Gastrocnemius medialis (tissue), 4 donors: Measurements from ENCODE around the gene RSKR. TPM values are rescaled to one million over a fixed set of nuclear protein-coding genes. Genes with fewer than 3 reads are reported as not detected.
"Not testable (repeated sequence)": the region's sequence is repeated elsewhere in the genome, so short reads cannot be mapped to it uniquely, and the experiment has no call there.

ENCODE experiments used
- ATAC-seq, 2 donors: fragments of 150-250 bp; one replicate each; pipeline ENCODE4 v1.9.1; 2016
- DNase-seq, 2 donors: peaks; one replicate each; pipeline ENCODE4 v3.0.0-alpha.2; 2019
- H3K27ac ChIP-seq, 4 donors: fragments of 200-600 bp; sonication (generic); 1 replicate in 1 of 4; 2 replicates in 3 of 4; pipeline ENCODE4 v1.5.1; 2016 to 2018; ENCODE audit warnings: mild to moderate bottlenecking in 2 of 4, moderate library complexity in 1 of 4
- H3K27me3 ChIP-seq, 3 donors: fragments of 200-600 bp; sonication (generic) in 2 of 3; 1 replicate in 1 of 3; 2 replicates in 2 of 3; pipeline versions ENCODE4 v1.5.1 to v1.6.0; 2016 to 2019; ENCODE audit warnings: mild to moderate bottlenecking in 1 of 3, moderate library complexity in 1 of 3
- H3K36me3 ChIP-seq, 2 donors: fragments of 200-600 bp; sonication (generic) in 1 of 2; one replicate each; pipeline ENCODE4 v1.5.1; 2017 to 2018
- H3K4me1 ChIP-seq, 2 donors: fragments of 200-600 bp; sonication (generic) in 1 of 2; one replicate each; pipeline ENCODE4 v1.5.1; 2016 to 2017; ENCODE audit warnings: mild to moderate bottlenecking in 2 of 2
- H3K4me3 ChIP-seq, 4 donors: fragments of 200-600 bp; sonication (generic) in 3 of 4; 1 replicate in 1 of 4; 2 replicates in 3 of 4; pipeline ENCODE4 v1.5.1; 2016 to 2019; ENCODE audit warnings: mild to moderate bottlenecking in 2 of 4
- H3K9me3 ChIP-seq, 3 donors: fragments of 200-600 bp; sonication (generic) in 2 of 3; 1 replicate in 1 of 3; 2 replicates in 2 of 3; pipeline ENCODE4 v1.5.1; 2016 to 2019
- POLR2A ChIP-seq, 2 donors: fragments of 450-650 bp; IDR thresholded peaks; one replicate each; pipeline ENCODE4 v1.6.1; 2017; ENCODE audit warnings: antibody characterized with exemption in 2 of 2, mild to moderate bottlenecking in 2 of 2, moderate library complexity in 2 of 2
- in situ Hi-C, 4 donors: fragments of 200-750 bp; cut with MboI; loops; one replicate each; pipeline versions ENCODE4 v1.15.0 to v1.8.0; 2017; ENCODE audit warnings: low sequenced_read_pairs in 4 of 4
- intact Hi-C: fragments of 100-400 bp; cut with DNase I; formaldehyde crosslinking; loops from one replicate; pipeline ENCODE4 v1.15.1; 2023; ENCODE audit warnings: low total_unique reads
- total RNA-seq, 4 donors: library from RNA; depleted of rRNA; stranded (reverse); fragments of >200 nt; gene quantifications; one replicate each; pipeline versions ENCODE4 v1.1.0 to v1.2.3, GENCODE V29; 2016
- TF ChIP-seq, protein P1 (sequence below), 5 experiments: fragments of 450-650 bp in 3 of 5; fragments of 200-600 bp in 2 of 5; sonication (generic) in 2 of 5; IDR thresholded peaks in 4 of 5; conservative IDR thresholded peaks in 1 of 5; 1 replicate in 4 of 5; 2 replicates in 1 of 5; pipeline ENCODE4 v1.5.1; 2016 to 2019; ENCODE audit warnings: antibody characterized with exemption in 5 of 5, mild to moderate bottlenecking in 3 of 5, moderate library complexity in 3 of 5

Gene RSKR, protein sequence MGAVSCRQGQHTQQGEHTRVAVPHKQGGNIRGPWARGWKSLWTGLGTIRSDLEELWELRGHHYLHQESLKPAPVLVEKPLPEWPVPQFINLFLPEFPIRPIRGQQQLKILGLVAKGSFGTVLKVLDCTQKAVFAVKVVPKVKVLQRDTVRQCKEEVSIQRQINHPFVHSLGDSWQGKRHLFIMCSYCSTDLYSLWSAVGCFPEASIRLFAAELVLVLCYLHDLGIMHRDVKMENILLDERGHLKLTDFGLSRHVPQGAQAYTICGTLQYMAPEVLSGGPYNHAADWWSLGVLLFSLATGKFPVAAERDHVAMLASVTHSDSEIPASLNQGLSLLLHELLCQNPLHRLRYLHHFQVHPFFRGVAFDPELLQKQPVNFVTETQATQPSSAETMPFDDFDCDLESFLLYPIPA
- total RNA-seq, result 10 to 100 TPM in 1 of 4 donors, 1 to 10 TPM in 3; 1.8 to 10.1 (median 2.8) TPM

DNA sequence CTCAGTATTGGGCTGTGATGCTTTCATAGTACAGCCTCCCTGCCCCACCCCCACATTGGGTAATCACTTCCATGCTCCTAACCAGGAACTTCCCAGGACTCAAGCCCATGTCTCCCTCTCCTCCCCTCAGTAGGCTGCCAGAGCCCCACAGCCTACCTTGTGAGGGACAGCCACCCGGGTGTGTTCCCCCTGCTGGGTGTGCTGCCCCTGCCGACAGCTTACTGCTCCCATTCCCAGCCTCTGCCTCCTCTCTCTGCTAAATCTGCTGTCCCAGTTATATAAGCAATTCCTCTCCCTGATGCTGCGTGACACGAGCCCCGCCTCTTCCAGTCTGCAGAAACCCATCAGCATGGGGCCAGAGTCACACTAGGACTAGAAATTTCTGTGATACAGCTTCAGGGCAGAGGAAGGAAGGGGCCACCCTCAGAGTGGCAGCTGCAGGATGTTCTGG is at the start of gene RSKR:
TSS of gene RSKR (minus strand) at position 255 of the 451 bp plus-strand sequence. CDS start at position 231, 24 bp downstream.
- no peak for TF ChIP-seq POLR2A (IDR thresholded peaks at IDR 0.05)
- TF ChIP-seq, protein P1, sequence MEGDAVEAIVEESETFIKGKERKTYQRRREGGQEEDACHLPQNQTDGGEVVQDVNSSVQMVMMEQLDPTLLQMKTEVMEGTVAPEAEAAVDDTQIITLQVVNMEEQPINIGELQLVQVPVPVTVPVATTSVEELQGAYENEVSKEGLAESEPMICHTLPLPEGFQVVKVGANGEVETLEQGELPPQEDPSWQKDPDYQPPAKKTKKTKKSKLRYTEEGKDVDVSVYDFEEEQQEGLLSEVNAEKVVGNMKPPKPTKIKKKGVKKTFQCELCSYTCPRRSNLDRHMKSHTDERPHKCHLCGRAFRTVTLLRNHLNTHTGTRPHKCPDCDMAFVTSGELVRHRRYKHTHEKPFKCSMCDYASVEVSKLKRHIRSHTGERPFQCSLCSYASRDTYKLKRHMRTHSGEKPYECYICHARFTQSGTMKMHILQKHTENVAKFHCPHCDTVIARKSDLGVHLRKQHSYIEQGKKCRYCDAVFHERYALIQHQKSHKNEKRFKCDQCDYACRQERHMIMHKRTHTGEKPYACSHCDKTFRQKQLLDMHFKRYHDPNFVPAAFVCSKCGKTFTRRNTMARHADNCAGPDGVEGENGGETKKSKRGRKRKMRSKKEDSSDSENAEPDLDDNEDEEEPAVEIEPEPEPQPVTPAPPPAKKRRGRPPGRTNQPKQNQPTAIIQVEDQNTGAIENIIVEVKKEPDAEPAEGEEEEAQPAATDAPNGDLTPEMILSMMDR (IDR thresholded peaks at IDR 0.05 in 4 of 5, conservative IDR thresholded peaks at IDR 0.05 in 1 of 5), result no peak
- H3K27me3 ChIP-seq, result no peaks in the 10 kb centered on the region
- ATAC-seq (no peak), DNase-seq (no peak)
- H3K4me1 ChIP-seq, result no peaks in the 10 kb centered on the region
- H3K9me3 ChIP-seq, result no peaks in the 10 kb centered on the region
- in situ Hi-C loops (loop anchor here in 1 of 4 donors (10.0 kb wide), 1 partner anchor 119 kb away; no protein-coding TSS in a partner anchor), intact Hi-C loops (loop anchor here (1.0 to 10.0 kb wide), 2 partner anchors 120 to 379 kb away; no protein-coding TSS in a partner anchor)
- H3K27ac ChIP-seq, result no peak within 1 kb of the TSS
- H3K36me3 ChIP-seq, result peaks cover 0 to 75% of the 10 kb centered on the region in 2 donors
- no peak within 1 kb of the TSS for H3K4me3 ChIP-seq

DNA sequence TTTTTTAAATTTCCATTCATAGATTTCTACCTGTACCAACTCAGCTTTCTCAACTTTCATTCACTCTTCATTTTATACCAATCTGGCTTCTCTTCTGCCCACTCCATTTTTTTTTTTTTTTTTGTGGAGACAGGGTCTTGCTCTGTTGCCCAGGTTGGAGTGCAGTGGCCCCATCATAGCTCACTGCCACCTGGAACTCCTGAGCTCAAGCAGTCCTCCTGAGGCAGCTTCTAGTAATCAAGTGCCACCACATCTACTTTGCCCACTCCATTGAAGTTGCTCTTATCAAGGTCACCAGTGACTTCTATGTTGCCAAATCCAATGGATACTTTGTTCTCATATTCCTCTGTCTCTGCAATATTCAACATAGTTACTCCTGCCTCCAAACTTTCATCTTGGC is 49.7 kb upstream of the RSKR start:
- intact Hi-C loops (no loop called here), in situ Hi-C loops (loop anchor here in 1 of 4 donors (25.0 kb wide), 1 partner anchor 101 kb away; the partner anchor contains the start of genes PIGS and UNC119)
- H3K9me3 ChIP-seq, result no peaks in the 10 kb centered on the region
- no peaks in the 10 kb centered on the region for H3K27me3 ChIP-seq
- DNase-seq (no peak), ATAC-seq (no peak)
- H3K4me1 ChIP-seq, result peaks cover 33 to 48% of the 10 kb centered on the region in 2 donors
- H3K27ac ChIP-seq, result peak overlapping the region; percentile 5 to 96 (median 90)
- peaks cover 0 to 24% of the 10 kb centered on the region in 2 donors for H3K36me3 ChIP-seq
- TF ChIP-seq POLR2A (IDR thresholded peaks at IDR 0.05), result no peak
- TF ChIP-seq, protein P1 (IDR thresholded peaks at IDR 0.05 in 4 of 5, conservative IDR thresholded peaks at IDR 0.05 in 1 of 5), result no peak
- peak overlapping the region in 2 of 4 donors; percentile 80 to 92 for H3K4me3 ChIP-seq

DNA sequence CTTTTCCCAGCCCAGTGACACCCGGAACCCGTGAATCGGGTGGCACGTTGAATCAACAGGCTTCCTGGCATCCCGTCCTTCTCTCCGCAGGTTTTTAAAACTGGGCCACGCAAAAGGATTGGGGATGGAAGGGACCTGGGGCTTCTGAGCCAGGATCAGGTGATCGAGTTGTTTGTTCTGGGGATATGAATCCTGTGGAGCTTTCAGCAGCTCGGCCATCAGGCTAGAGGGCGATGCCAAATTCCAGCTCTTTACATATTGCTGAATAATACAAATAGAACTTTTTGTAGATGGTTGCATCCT is 48.5 kb upstream of the RSKR start:
- Histone ChIP-seq H3K9me3 (no peaks in the 10 kb centered on the region), H3K4me3 (peak overlapping the region; percentile 80 to 92 (median 82)), H3K36me3 (peaks cover 0 to 29% of the 10 kb centered on the region in 2 donors), H3K27ac (peak overlapping the region; percentile 90 to 96 (median 90)), H3K4me1 (peaks cover 33 to 38% of the 10 kb centered on the region in 2 donors), H3K27me3 (no peaks in the 10 kb centered on the region)
- intact Hi-C loops, result no loop called here
- TF ChIP-seq, protein P1 (IDR thresholded peaks at IDR 0.05 in 4 of 5, conservative IDR thresholded peaks at IDR 0.05 in 1 of 5), result no peak
- no peak for TF ChIP-seq POLR2A (IDR thresholded peaks at IDR 0.05)
- peak; percentile 19 to 38 for ATAC-seq
- DNase-seq, result no peak
- in situ Hi-C loops, result loop anchor here in 1 of 4 donors (25.0 kb wide), 1 partner anchor 100 kb away; the partner anchor contains the start of genes PIGS and UNC119

DNA sequence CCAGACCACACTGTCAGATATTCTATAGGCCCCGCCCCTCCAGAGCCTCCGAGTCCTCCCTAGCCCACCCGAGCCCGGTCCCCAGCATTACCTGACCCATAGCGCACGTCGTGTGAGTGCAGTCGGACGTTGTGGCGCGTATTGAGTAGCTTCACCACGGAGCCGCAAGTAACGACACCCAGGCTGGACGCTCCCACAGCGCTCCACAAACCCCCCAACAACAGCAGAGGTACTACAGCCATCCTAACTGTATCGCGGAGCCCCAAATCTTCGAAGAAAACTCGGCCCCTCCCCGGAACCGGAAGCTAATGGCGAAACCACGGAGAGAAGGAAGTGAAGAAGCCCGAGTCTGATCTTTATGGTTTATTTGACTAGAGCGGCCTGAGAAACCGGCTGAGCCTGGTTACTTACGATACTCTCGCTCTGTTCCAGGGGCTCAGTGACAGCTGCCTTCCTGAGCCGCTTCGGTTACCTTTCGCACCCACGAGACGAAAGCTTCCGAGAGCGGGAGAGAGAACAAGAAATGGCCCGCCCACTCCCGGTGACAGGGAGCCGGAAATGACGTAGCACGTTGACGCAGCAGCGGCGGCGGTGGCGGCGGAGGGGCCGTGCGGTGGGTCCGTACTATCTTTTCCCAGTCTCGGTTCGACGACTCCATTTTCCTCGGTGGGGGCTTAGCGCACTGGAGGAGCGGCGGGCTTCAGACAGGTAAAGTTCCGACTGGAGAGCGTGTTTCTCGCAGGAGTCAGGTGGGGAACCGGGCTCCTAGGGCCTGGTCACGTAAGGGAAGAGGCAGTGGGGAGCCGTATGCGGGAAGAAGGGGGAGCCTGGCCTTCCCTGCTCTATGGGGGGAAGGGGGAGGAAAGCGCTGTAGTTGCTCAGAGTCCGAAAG is 47.9 kb upstream of the RSKR start, which contains the start of the genes SDF2 and SUPT6H:
TSS of gene SDF2 (minus strand) at position 272 of the 892 bp plus-strand sequence. CDS start at position 242, 30 bp downstream.
TSS of gene SUPT6H (plus strand) at position 571 of the 892 bp plus-strand sequence. CDS start 11,197 bp downstream, outside the sequence.
- intact Hi-C loops (loop anchor here (1.0 kb wide), 1 partner anchor 17 kb away; the partner anchor contains the start of gene BLTP2), in situ Hi-C loops (loop anchor here in 1 of 4 donors (25.0 kb wide), 1 partner anchor 100 kb away; the partner anchor contains the start of genes PIGS and UNC119)
- Histone ChIP-seq H3K27me3 (no peaks in the 10 kb centered on the region), H3K9me3 (no peaks in the 10 kb centered on the region), H3K27ac (peak within 1 kb of the TSS; percentile 90 to 96 (median 90)), H3K4me3 (peak within 1 kb of the TSS; percentile 80 to 92 (median 82)), H3K36me3 (peaks cover 0 to 34% of the 10 kb centered on the region in 2 donors), H3K4me1 (peaks cover 33 to 38% of the 10 kb centered on the region in 2 donors)
- ATAC-seq, result peak; percentile 94 to 96
- peak; percentile 81 to 84 for DNase-seq
- TF ChIP-seq POLR2A (IDR thresholded peaks at IDR 0.05), result peak; percentile 92 to 97
- TF ChIP-seq, protein P1 (IDR thresholded peaks at IDR 0.05 in 4 of 5, conservative IDR thresholded peaks at IDR 0.05 in 1 of 5), result no peak

DNA sequence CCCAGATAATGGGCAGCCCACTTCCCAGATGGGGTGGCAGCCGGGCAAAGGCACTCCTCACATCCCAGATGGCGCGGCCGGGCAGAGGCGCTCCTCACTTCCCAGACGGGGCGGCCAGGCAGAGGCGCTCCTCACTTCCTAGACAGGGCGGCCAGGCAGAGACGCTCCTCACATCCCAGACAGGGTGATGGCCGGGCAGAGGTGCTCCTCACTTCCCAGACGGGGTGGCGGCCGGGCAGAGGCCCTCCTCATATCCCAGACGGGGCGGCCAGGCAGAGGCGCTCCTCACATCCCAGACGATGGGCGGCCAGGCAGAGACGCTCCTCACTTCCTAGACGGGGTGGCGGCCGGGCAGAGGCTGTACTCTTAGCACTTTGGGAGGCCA is 45.5 kb upstream of the RSKR start:
- H3K4me3 ChIP-seq, ATAC-seq, H3K27ac ChIP-seq, H3K9me3 ChIP-seq, intact Hi-C loops, H3K27me3 ChIP-seq, DNase-seq: not testable (repeated sequence)
- in situ Hi-C loops, result loop anchor here in 1 of 4 donors (25.0 kb wide), 1 partner anchor 97 kb away; the partner anchor contains the start of genes PIGS and UNC119
- Histone ChIP-seq H3K4me1 (peaks cover 28 to 33% of the 10 kb centered on the region in 2 donors), H3K36me3 (peaks cover 0 to 26% of the 10 kb centered on the region in 2 donors)

DNA sequence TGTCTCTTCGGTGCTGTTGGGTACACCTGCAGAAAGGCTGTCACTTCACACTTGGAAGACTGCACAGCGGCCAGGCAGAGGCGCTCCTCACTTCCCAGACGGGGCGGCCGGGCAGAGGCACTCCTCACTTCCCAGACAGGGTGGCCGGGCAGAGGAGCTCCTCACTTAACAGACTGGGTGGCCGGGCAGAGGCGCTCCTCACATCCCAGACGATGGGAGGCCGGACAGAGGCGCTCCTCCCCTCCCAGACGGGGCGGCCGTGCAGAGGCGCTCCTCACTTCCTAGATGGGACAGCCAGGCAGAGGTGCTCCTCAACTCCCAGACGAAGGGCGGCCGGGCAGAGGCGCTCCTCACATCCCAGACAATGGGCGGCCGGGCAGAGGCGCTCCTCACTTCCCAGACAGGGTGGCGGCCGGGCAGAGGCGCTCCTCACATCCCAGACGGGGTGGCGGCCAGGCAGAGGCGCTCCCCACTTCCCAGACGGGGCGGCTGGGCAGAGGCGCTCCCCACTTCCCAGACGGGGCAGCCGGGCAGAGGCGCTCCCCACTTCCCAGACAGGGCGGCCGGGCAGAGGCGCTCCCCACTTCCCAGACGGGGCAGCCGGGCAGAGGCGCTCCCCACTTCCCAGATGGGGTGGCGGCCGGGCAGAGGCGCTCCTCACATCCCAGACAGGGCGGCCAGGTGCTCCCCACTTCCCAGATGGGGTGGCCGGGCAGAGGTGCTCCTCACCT is 44.9 kb upstream of the RSKR start:
- Histone ChIP-seq H3K36me3 (peaks cover 0 to 29% of the 10 kb centered on the region in 2 donors), H3K4me1 (peaks cover 23 to 27% of the 10 kb centered on the region in 2 donors)
- intact Hi-C loops, H3K4me3 ChIP-seq, H3K27ac ChIP-seq, DNase-seq, H3K9me3 ChIP-seq, ATAC-seq, H3K27me3 ChIP-seq: not testable (repeated sequence)
- in situ Hi-C loops, result loop anchor here in 1 of 4 donors (25.0 kb wide), 1 partner anchor 97 kb away; the partner anchor contains the start of genes PIGS and UNC119
